HL-60 (cell line): ENCODE data around the gene RAC3.

Experiments
- CTCF ChIP-seq: IDR thresholded peaks from one replicate; pipeline ENCODE4 v1.5.1; 2011; ENCODE audit warnings: low read length, control low read depth, inconsistent platforms; ENCODE audit not compliant: insufficient read depth
- GABPA ChIP-seq: IDR thresholded peaks from 2 replicates; pipeline ENCODE4 v1.6.1; 2012; ENCODE audit warnings: low read depth
- POLR2AphosphoS5 ChIP-seq: IDR thresholded peaks from 2 replicates; pipeline ENCODE4 v1.6.1; 2012; ENCODE audit warnings: low read depth

- TF ChIP-seq CTCF (no peak), GABPA (no peak), POLR2AphosphoS5 (no peak)
These were observed 27.8 kb upstream of the RAC3 start for GRCh38 chr17:82003411-82004381.
